Measurements from ENCODE around the gene P3H2.
A peak's percentile ranks its signal among the peaks of the same experiment; 100 is the strongest.

The P3H2 gene

GRCh38 chr3:190064112-190064511 is 56.6 kb downstream of the P3H2 start:
- no peak overlapping the region for H3K4me3 ChIP-seq
- no peak overlapping the region for H3K27ac ChIP-seq
- no peak overlapping the region for H3K9ac ChIP-seq (ENCODE audit: insufficient read length)
- H3K9me3 ChIP-seq (ENCODE audit: low read depth, low read length), result no peaks in the 10 kb centered on the region
- TF ChIP-seq EZH2 (IDR thresholded peaks at IDR 0.05) (no peak), FOXP2 (optimal IDR thresholded peaks at IDR 0.05; ENCODE audit: control extremely low read depth, extremely low read length, insufficient read depth) (no peak), POLR2AphosphoS5 (IDR thresholded peaks at IDR 0.05; ENCODE audit: borderline replicate concordance, low read depth, low read length) (no peak)
- no peaks in the 10 kb centered on the region for H3K36me3 ChIP-seq (ENCODE audit: insufficient read depth, low read length)
- DNase-seq (ENCODE audit: low read depth, low spot score), result no peak

DNA sequence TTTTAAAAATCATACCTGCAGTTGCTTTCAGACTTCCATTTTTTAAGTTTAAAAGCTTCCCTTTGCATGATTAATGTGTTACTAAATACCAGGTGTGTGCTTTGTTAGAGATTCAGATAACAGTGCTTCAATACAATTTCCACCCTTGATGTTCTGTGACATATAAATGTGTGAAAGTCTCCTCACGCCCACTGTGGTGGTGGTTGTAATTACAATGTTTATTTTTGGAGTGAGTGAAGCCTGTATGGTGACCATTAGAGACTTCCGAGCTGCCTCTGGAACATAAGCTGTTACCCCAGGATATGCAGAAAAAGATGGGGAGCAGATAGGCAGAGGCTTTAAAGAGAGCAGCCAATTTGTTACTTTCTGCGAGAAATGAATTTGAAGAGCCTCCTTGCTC is 57.2 kb downstream of the P3H2 start:
- Histone ChIP-seq H3K36me3 (ENCODE audit: insufficient read depth, low read length) (no peaks in the 10 kb centered on the region), H3K9me3 (ENCODE audit: low read depth, low read length) (no peaks in the 10 kb centered on the region), H3K27ac (no peak overlapping the region), H3K9ac (ENCODE audit: insufficient read length) (no peak overlapping the region), H3K4me3 (no peak overlapping the region)
- no peak for DNase-seq (ENCODE audit: low read depth, low spot score)
- TF ChIP-seq FOXP2 (optimal IDR thresholded peaks at IDR 0.05; ENCODE audit: control extremely low read depth, extremely low read length, insufficient read depth) (no peak), POLR2AphosphoS5 (IDR thresholded peaks at IDR 0.05; ENCODE audit: borderline replicate concordance, low read depth, low read length) (no peak), EZH2 (IDR thresholded peaks at IDR 0.05) (no peak)

DNA sequence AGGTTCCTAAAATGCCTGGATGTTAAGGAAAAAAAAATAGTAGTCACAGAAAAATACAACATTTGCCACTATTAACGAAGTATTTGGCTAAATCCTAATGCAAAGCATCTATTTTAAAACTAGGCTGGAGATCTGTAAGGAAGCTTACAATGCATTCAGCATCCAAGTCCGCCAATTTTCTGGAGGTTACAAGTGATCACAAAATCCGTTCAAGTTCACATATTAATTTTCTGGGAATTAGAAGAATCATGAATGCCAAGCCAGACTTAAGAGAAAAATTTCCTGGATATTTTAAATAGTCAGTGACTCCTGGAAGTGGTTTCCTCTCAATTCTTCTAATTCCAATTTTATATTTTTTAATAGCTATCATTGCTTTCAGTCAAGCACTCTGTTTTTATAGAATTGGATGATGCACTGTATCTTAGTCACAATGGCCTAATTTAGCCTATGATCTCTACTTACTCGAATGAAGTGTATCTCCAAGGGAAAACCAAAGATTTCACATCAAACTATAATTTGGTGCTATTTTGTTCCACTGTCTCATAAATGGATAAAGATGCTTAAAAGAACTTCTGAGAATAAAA is 60.4 kb downstream of the P3H2 start:
- no peak overlapping the region for H3K27ac ChIP-seq
- no peak overlapping the region for H3K4me3 ChIP-seq
- DNase-seq (ENCODE audit: low read depth, low spot score), result no peak
- H3K9ac ChIP-seq (ENCODE audit: insufficient read length), result no peak overlapping the region
- TF ChIP-seq FOXP2 (optimal IDR thresholded peaks at IDR 0.05; ENCODE audit: control extremely low read depth, extremely low read length, insufficient read depth) (no peak), POLR2AphosphoS5 (IDR thresholded peaks at IDR 0.05; ENCODE audit: borderline replicate concordance, low read depth, low read length) (no peak), EZH2 (IDR thresholded peaks at IDR 0.05) (no peak)
- no peaks in the 10 kb centered on the region for H3K9me3 ChIP-seq (ENCODE audit: low read depth, low read length)
- H3K36me3 ChIP-seq (ENCODE audit: insufficient read depth, low read length), result no peaks in the 10 kb centered on the region

DNA sequence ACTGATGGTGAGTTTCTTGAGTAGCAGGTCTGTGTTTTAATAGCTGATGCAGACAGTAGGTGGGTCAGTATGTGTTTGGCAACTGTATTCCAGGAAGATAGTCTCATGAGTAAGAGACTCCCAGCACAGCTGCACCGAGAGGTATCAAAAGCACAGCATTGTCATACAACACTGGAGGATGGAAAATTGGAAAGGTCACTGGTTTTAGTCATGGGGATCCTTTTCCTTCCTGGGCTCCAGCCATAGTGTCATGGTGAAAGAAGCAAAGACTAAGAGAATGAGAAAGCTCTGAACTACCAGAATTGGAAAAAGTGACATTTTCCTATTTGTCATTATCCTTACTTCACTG is 61.5 kb downstream of the P3H2 start:
- H3K36me3 ChIP-seq (ENCODE audit: insufficient read depth, low read length), result no peaks in the 10 kb centered on the region
- DNase-seq (ENCODE audit: low read depth, low spot score), result no peak
- H3K4me3 ChIP-seq, result no peak overlapping the region
- TF ChIP-seq POLR2AphosphoS5 (IDR thresholded peaks at IDR 0.05; ENCODE audit: borderline replicate concordance, low read depth, low read length) (no peak), EZH2 (IDR thresholded peaks at IDR 0.05) (no peak), FOXP2 (optimal IDR thresholded peaks at IDR 0.05; ENCODE audit: control extremely low read depth, extremely low read length, insufficient read depth) (no peak)
- H3K9me3 ChIP-seq (ENCODE audit: low read depth, low read length), result no peaks in the 10 kb centered on the region
- no peak overlapping the region for H3K27ac ChIP-seq
- H3K9ac ChIP-seq (ENCODE audit: insufficient read length), result no peak overlapping the region

GRCh38 chr3:190058521-190059241 is 62.0 kb downstream of the P3H2 start:
- no peak for DNase-seq (ENCODE audit: low read depth, low spot score)

GRCh38 chr3:190056742-190057141 is 64.0 kb downstream of the P3H2 start:
- no peak for DNase-seq (ENCODE audit: low read depth, low spot score)
- Histone ChIP-seq H3K36me3 (ENCODE audit: insufficient read depth, low read length) (no peaks in the 10 kb centered on the region), H3K9me3 (ENCODE audit: low read depth, low read length) (no peaks in the 10 kb centered on the region), H3K4me3 (no peak overlapping the region), H3K27ac (no peak overlapping the region), H3K9ac (ENCODE audit: insufficient read length) (no peak overlapping the region)
- TF ChIP-seq POLR2AphosphoS5 (IDR thresholded peaks at IDR 0.05; ENCODE audit: borderline replicate concordance, low read depth, low read length) (no peak), EZH2 (IDR thresholded peaks at IDR 0.05) (no peak), FOXP2 (optimal IDR thresholded peaks at IDR 0.05; ENCODE audit: control extremely low read depth, extremely low read length, insufficient read depth) (no peak)

More at GRCh38 chr3:190058521-190059241, 62.0 kb downstream of the P3H2 start:
- Histone ChIP-seq H3K9me3 (ENCODE audit: low read depth, low read length) (no peaks in the 10 kb centered on the region), H3K36me3 (ENCODE audit: insufficient read depth, low read length) (no peaks in the 10 kb centered on the region), H3K27ac (no peak overlapping the region), H3K4me3 (no peak overlapping the region), H3K9ac (ENCODE audit: insufficient read length) (no peak overlapping the region)
- TF ChIP-seq EZH2 (IDR thresholded peaks at IDR 0.05), result no peak
- no peak for TF ChIP-seq POLR2AphosphoS5 (IDR thresholded peaks at IDR 0.05; ENCODE audit: borderline replicate concordance, low read depth, low read length)
- TF ChIP-seq FOXP2 (optimal IDR thresholded peaks at IDR 0.05; ENCODE audit: control extremely low read depth, extremely low read length, insufficient read depth), result no peak

- no peak for TF ChIP-seq EZH2 (IDR thresholded peaks at IDR 0.05)
- no peak for TF ChIP-seq POLR2AphosphoS5 (IDR thresholded peaks at IDR 0.05; ENCODE audit: borderline replicate concordance, low read depth, low read length)
- no peak for TF ChIP-seq FOXP2 (optimal IDR thresholded peaks at IDR 0.05; ENCODE audit: control extremely low read depth, extremely low read length, insufficient read depth)
- no peak overlapping the region for H3K4me3 ChIP-seq
- H3K36me3 ChIP-seq (ENCODE audit: insufficient read depth, low read length), result no peaks in the 10 kb centered on the region
- H3K27ac ChIP-seq, result 0 out of 2 replicates have a peak overlapping the region, but pooled peaks have one; percentile 10
- DNase-seq (ENCODE audit: low read depth, low spot score), result no peak
- H3K9me3 ChIP-seq (ENCODE audit: low read depth, low read length), result no peaks in the 10 kb centered on the region
- no peak overlapping the region for H3K9ac ChIP-seq (ENCODE audit: insufficient read length)
These were observed 64.9 kb downstream of the P3H2 start for GRCh38 chr3:190055773-190056172.

- no peak for DNase-seq (ENCODE audit: low read depth, low spot score)
These were observed 66.6 kb downstream of the P3H2 start for GRCh38 chr3:190053919-190054672.

More at GRCh38 chr3:190053919-190054672, 66.6 kb downstream of the P3H2 start:
- TF ChIP-seq FOXP2 (optimal IDR thresholded peaks at IDR 0.05; ENCODE audit: control extremely low read depth, extremely low read length, insufficient read depth) (no peak), EZH2 (IDR thresholded peaks at IDR 0.05) (no peak), POLR2AphosphoS5 (IDR thresholded peaks at IDR 0.05; ENCODE audit: borderline replicate concordance, low read depth, low read length) (no peak)
- Histone ChIP-seq H3K9ac (ENCODE audit: insufficient read length) (no peak overlapping the region), H3K27ac (no peak overlapping the region), H3K9me3 (ENCODE audit: low read depth, low read length) (no peaks in the 10 kb centered on the region), H3K4me3 (no peak overlapping the region), H3K36me3 (ENCODE audit: insufficient read depth, low read length) (no peaks in the 10 kb centered on the region)
